Thyroid gland (tissue), 4 donors: ENCODE measurements around the gene FANCF.

ENCODE experiments used
- CTCF ChIP-seq, 6 experiments: fragments of 200-600 bp in 3 of 6; fragments of 450-650 bp in 3 of 6; sonication (generic) in 3 of 6; IDR thresholded peaks; one replicate each; pipeline ENCODE4 v1.5.1; 2016 to 2019; ENCODE audit warnings: antibody characterized with exemption in 6 of 6, mild to moderate bottlenecking in 2 of 6, inconsistent platforms in 1 of 6, moderate library complexity in 1 of 6
- POLR2A ChIP-seq, 2 donors: fragments of 450-650 bp; IDR thresholded peaks; one replicate each; pipeline ENCODE4 v1.6.1; 2017; ENCODE audit warnings: antibody characterized with exemption in 2 of 2, mild to moderate bottlenecking in 2 of 2, moderate library complexity in 1 of 2

DNA sequence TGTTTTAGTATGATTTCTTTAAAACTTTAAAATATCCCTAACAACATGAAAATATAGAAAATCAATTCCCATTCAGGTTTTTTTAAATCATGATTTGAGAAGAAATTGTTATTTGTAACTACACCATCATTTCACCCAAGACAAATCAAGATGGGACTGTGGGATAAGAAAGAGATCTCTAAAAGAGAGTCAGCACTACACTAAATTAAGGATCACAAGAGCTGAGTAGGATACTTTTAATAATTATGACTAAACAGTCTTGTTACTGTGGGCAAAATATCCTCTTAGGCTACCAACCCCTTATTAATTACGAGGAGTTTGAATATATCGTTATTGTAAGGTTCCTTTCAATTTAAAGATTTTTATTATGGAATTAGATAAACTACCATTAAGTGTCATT is 43.7 kb upstream of the FANCF start:
- no peak for TF ChIP-seq CTCF (IDR thresholded peaks at IDR 0.05)
- no peak for TF ChIP-seq POLR2A (IDR thresholded peaks at IDR 0.05)
